RWPE1 (cell line): Measurements from ENCODE around the gene ANTXR1.
"Not testable (repeated sequence)": the region's sequence is repeated elsewhere in the genome, so short reads cannot be mapped to it uniquely, and the experiment has no call there.

Experiments
- CTCF ChIA-PET: fragments of 350-600 bp; sonication (Branson Sonifier 250); formaldehyde crosslinking; extraction: SDS; loops from one replicate; lab custom pipeline; 2021; lab: Yijun Ruan, JAX
- POLR2A ChIA-PET: fragments of 400-600 bp; formaldehyde crosslinking; extraction: SDS; loops from one replicate; lab custom pipeline; 2020; ENCODE audit warnings: antibody characterized with exemption; ENCODE audit not compliant: low non-redundant PET; lab: Yijun Ruan, JAX
- DNase-seq: peaks from one replicate; pipeline ENCODE4 v3.0.0; 2012; ENCODE audit warnings: low spot score
- H3K27ac ChIP-seq: fragments of 450-650 bp; 2 replicates; pipeline ENCODE4 v1.5.1; 2017
- CTCF ChIP-seq: fragments of 450-650 bp; conservative IDR thresholded peaks from 2 replicates; pipeline ENCODE4 v1.5.1; 2017; ENCODE audit warnings: low read depth, mild to moderate bottlenecking

ANTXR1 gene

GRCh38 chr2:69170661-69171060 lies 157.7 kb downstream of the ANTXR1 start:
- DNase-seq: no peak
- TF ChIP-seq CTCF: no peak
- ChIA-PET POLR2A (no interaction called here), CTCF (interaction anchor here (0.6 kb wide), 1 partner anchor 261 kb away, joined by 3 read pairs; no protein-coding TSS in a partner anchor)
- H3K27ac ChIP-seq: no peak overlapping the region

- no peak overlapping the region for H3K27ac ChIP-seq
- ChIA-PET POLR2A (no interaction called here), CTCF (interaction anchor here (0.6 kb wide), 1 partner anchor 262 kb away, joined by 3 read pairs; no protein-coding TSS in a partner anchor)
- DNase-seq: no peak
- TF ChIP-seq CTCF: no peak
Measured at GRCh38 chr2:69171116-69171896, 158.3 kb downstream of the ANTXR1 start.

GRCh38 chr2:69171897-69172525 lies 159.0 kb downstream of the ANTXR1 start:
- no peak for DNase-seq
- TF ChIP-seq CTCF: no peak
- H3K27ac ChIP-seq: no peak overlapping the region
- ChIA-PET POLR2A (no interaction called here), CTCF (interaction anchor here (0.6 to 0.7 kb wide), 5 partner anchors 15 to 265 kb away, joined by 3 to 4 read pairs (median 4); partner anchors contain the start of genes ANTXR1 and NFU1)

GRCh38 chr2:69173706-69174105 lies 160.7 kb downstream of the ANTXR1 start:
- H3K27ac ChIP-seq: no peak overlapping the region
- no peak for TF ChIP-seq CTCF
- ChIA-PET CTCF (no interaction called here), POLR2A (no interaction called here)
- DNase-seq: no peak

GRCh38 chr2:69174211-69174610 lies 161.2 kb downstream of the ANTXR1 start:
- H3K27ac ChIP-seq, POLR2A ChIA-PET, DNase-seq: not testable (repeated sequence)
- CTCF ChIA-PET: interaction anchor here (0.7 kb wide), 1 partner anchor 20 kb away, joined by 3 read pairs; no protein-coding TSS in a partner anchor

- POLR2A ChIA-PET: no interaction called here
- no peak for TF ChIP-seq CTCF
- H3K27ac ChIP-seq: no peak overlapping the region
- no peak for DNase-seq
- CTCF ChIA-PET: interaction anchor here (0.6 kb wide), 1 partner anchor 16 kb away, joined by 3 read pairs; no protein-coding TSS in a partner anchor
Measured at GRCh38 chr2:69175790-69176715, 163.1 kb downstream of the ANTXR1 start.
